Left lung (tissue), 10 donors: Measurements from ENCODE around the gene LAMA3. TPM values are rescaled to one million over a fixed set of nuclear protein-coding genes. Genes with fewer than 3 reads are reported as not detected.

ENCODE experiments used
- ATAC-seq: fragments of 200-7000 bp; cut with Tn5 transposase; one replicate; pipeline ENCODE4 v1.9.1; 2020; ENCODE audit warnings: moderate library complexity
- DNase-seq, 4 donors: peaks; one replicate each; pipeline ENCODE4 v3.0.0-alpha.2; 2013 to 2020
- H3K27ac ChIP-seq, 2 donors: fragments of 200-600 bp; sonication (generic) in 1 of 2; one replicate each; pipeline versions ENCODE4 v1.5.0 to v1.8.0; 2020 to 2021
- H3K27me3 ChIP-seq, 2 donors: fragments of 200-600 bp; sonication (generic) in 1 of 2; one replicate each; pipeline versions ENCODE4 v1.5.0 to v1.8.0; 2020 to 2021
- H3K36me3 ChIP-seq, 2 donors: fragments of 200-600 bp; sonication (generic) in 1 of 2; one replicate each; pipeline versions ENCODE4 v1.5.0 to v1.8.0; 2020 to 2021
- H3K4me1 ChIP-seq, 2 donors: fragments of 200-600 bp; one replicate each; pipeline ENCODE4 v1.8.0; 2021
- H3K4me3 ChIP-seq, 2 donors: fragments of 200-600 bp; sonication (generic) in 1 of 2; one replicate each; pipeline versions ENCODE4 v1.5.0 to v1.8.0; 2020 to 2021; ENCODE audit warnings: mild to moderate bottlenecking in 1 of 2
- H3K9me3 ChIP-seq, 2 donors: fragments of 200-600 bp; sonication (generic) in 1 of 2; one replicate each; pipeline versions ENCODE4 v1.5.0 to v1.8.0; 2020 to 2021
- intact Hi-C, 2 donors: fragments of 100-400 bp; cut with DNase I; formaldehyde crosslinking; loops; one replicate each; pipeline versions ENCODE4 v1.11.2 to v1.14.2; 2022
- polyA plus RNA-seq, 6 donors: library from polyadenylated mRNA; unstranded; fragments of 120-200 nt; gene quantifications; one replicate each; pipeline ENCODE4 v1.2.1, GENCODE V29; 2013; ENCODE audit not compliant: insufficient read length in 6 of 6
- total RNA-seq, 2 donors: library from RNA; stranded (reverse); fragmentation: NEBNext Ultra II Directional; extraction: Animal tissue kit (Norgen Biotek cat#: 25700); gene quantifications; one replicate each; pipeline ENCODE4 v1.2.1, GENCODE V29; 2021
- TF ChIP-seq, protein P1 (sequence below), 2 donors: fragments of 200-600 bp; sonication (generic) in 1 of 2; IDR thresholded peaks; one replicate each; pipeline versions ENCODE4 v1.5.0 to v1.8.0; 2021; ENCODE audit warnings: antibody characterized with exemption in 2 of 2
- donor health status: DM: no; HTN: yes; CAD: no.
- donor health status: DM: no; HTN: no; CAD: no.

LAMA3 gene
- total and polyA plus RNA-seq, 8 donors: 42.8 to 207 (median 140) TPM

DNA sequence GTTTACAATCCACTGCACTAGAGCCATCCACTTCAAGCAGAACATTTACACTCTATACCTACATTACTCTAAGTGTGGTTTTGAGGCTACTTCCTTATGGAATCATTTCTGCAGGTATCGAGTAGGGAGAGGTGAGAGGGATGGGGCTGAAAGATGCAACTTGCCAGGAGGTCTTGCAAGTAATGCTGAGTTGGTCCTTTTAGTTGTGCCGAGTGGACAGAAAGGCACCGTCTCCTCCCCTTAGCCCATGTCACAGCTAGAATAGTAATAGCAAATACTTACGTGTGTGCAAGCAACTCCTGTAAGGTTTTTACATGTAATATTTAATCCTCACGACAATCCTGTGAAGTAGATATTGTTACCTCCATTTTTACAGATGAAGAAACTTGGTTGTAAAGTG is 166.5 kb downstream of the LAMA3 start:
- H3K4me3 ChIP-seq: no peak overlapping the region
- intact Hi-C loops: no loop called here
- no peaks in the 10 kb centered on the region for H3K36me3 ChIP-seq
- no peaks in the 10 kb centered on the region for H3K27me3 ChIP-seq
- H3K27ac ChIP-seq: no peak overlapping the region
- no peaks in the 10 kb centered on the region for H3K9me3 ChIP-seq
- no peak for DNase-seq
- peaks cover 0 to 2% of the 10 kb centered on the region in 2 donors for H3K4me1 ChIP-seq
- TF ChIP-seq, protein P1, sequence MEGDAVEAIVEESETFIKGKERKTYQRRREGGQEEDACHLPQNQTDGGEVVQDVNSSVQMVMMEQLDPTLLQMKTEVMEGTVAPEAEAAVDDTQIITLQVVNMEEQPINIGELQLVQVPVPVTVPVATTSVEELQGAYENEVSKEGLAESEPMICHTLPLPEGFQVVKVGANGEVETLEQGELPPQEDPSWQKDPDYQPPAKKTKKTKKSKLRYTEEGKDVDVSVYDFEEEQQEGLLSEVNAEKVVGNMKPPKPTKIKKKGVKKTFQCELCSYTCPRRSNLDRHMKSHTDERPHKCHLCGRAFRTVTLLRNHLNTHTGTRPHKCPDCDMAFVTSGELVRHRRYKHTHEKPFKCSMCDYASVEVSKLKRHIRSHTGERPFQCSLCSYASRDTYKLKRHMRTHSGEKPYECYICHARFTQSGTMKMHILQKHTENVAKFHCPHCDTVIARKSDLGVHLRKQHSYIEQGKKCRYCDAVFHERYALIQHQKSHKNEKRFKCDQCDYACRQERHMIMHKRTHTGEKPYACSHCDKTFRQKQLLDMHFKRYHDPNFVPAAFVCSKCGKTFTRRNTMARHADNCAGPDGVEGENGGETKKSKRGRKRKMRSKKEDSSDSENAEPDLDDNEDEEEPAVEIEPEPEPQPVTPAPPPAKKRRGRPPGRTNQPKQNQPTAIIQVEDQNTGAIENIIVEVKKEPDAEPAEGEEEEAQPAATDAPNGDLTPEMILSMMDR (IDR thresholded peaks at IDR 0.05): no peak
- no peak for ATAC-seq

DNA sequence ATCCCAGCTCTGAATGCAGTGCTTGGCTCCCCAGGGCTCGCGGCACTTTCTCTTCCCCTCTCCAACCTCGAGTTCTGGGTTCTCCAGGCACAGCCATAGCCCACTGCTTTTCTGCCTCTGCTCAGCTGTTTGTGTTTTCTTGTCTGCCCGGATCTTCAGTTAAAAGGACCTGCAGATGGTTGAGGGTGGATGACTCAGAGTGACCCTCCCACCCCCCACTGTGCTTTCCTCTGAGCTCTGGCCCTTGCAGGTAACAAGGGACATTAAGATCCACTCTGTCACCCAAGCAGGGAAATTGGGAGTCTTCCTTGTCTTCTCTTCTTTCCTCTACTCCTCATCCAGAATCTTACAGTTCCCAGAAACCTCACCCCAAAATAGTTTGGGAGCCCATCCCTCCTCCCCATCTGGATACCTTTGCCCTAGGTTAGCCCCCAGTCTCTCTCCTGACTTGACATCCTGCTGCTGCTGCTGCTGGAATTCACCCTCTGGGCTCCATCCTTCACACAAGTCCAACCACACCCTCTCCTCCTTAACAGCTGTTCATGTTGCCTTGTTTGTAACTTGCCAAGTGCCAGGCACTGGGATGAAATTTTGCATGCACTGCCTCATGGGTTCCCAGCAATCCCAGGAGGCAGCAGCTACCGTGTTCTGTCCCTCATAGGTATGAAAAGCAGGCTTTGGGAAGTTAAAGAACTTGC is 167.4 kb downstream of the LAMA3 start:
- intact Hi-C loops: no loop called here
- Histone ChIP-seq H3K4me1 (peaks cover 0 to 6% of the 10 kb centered on the region in 2 donors), H3K4me3 (no peak overlapping the region), H3K27me3 (no peaks in the 10 kb centered on the region), H3K36me3 (no peaks in the 10 kb centered on the region), H3K9me3 (no peaks in the 10 kb centered on the region), H3K27ac (no peak overlapping the region)
- ATAC-seq (no peak), DNase-seq (no peak)
- TF ChIP-seq, protein P1 (IDR thresholded peaks at IDR 0.05): no peak

DNA sequence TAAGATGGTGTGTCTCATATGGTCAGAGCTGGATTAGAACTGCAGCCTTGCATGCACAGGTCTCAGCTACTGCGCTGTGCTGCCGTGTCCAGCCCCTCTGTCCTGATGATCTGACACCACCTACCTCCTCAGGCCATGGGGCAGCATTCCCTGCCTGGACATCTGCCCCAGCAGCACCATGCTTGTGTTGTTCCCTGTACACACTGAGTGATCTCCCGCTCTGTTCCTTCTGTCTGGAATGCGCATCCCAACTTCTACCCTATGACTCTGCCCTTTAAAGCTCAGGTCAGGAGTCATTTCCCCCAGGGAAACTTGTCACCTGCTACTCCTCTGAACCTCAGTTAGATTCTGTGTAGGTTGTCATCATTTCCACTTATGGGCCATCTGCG is 167.9 kb downstream of the LAMA3 start:
- DNase-seq (no peak), ATAC-seq (no peak)
- Histone ChIP-seq H3K4me3 (no peak overlapping the region), H3K9me3 (no peaks in the 10 kb centered on the region), H3K36me3 (no peaks in the 10 kb centered on the region), H3K27ac (peak overlapping the region in 1 of 2 donors; percentile 5), H3K27me3 (no peaks in the 10 kb centered on the region), H3K4me1 (peaks cover 0 to 12% of the 10 kb centered on the region in 2 donors)
- intact Hi-C loops: no loop called here
- TF ChIP-seq, protein P1 (IDR thresholded peaks at IDR 0.05): no peak

DNA sequence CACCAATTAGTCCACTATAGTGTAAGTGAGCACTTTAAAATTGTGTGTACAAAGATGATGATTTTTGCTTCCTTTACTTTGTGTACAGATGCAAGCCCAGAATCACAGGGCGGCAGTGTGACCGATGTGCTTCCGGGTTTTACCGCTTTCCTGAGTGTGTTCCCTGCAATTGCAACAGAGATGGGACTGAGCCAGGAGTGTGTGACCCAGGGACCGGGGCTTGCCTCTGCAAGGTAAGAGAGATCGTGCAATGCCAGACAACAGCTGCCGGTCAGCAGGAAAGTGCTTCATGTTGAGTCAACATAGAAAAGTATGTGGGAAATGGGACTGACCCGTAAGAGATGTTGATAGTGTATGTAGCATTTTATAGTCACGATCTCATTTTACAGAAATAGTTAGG is 168.5 kb downstream of the LAMA3 start:
- DNase-seq: peak in 2 of 4 donors; percentile 19 to 78
- no peaks in the 10 kb centered on the region for H3K9me3 ChIP-seq
- H3K27ac ChIP-seq: peak overlapping the region in 1 of 2 donors; percentile 5
- H3K4me1 ChIP-seq: peaks cover 0 to 18% of the 10 kb centered on the region in 2 donors
- H3K36me3 ChIP-seq: no peaks in the 10 kb centered on the region
- TF ChIP-seq, protein P1 (IDR thresholded peaks at IDR 0.05): no peak
- no peaks in the 10 kb centered on the region for H3K27me3 ChIP-seq
- intact Hi-C loops: no loop called here
- peak; percentile 93 for ATAC-seq
- H3K4me3 ChIP-seq: no peak overlapping the region

DNA sequence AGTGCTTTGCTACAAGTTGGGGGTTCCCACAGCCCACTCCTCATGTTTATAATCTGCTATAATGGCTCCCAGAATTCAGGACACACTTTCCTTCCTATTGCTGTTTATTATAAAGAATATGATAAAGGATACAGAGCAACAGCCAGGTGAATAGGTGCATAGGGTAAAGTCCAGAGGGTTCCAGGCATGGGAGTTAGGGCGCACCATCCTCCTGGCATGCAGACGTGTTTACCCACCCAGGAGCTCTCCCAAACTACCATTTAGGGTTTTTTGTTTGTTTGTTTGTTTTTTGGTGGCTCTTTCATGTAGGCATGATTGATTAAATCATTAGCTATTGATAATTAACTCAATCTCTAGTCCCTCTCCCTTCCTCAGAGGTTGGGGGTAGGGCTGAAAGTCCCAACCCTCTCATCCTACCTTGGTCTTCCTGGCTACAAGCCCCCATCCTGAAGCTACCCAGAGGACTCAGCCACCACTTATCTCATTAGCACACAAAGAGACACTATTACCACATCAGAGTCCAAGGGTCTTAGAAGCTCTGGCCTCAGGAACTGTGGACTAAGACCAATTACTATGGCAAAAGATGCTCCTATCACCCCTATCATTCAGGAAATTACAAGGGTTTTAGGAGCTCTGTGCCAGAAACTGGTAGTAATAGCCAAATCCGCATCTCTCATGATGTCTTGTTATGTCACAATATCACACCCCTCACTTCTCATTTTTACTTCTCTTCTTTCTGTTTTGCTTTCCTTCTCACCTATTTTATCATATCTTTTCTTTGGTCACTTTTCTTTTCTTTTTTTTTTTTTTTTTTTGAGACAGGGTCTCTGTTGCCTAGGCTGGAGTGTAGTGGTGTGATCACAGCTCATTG is 170.4 kb downstream of the LAMA3 start:
- no peaks in the 10 kb centered on the region for H3K27me3 ChIP-seq
- no peak for DNase-seq
- peaks cover 0 to 18% of the 10 kb centered on the region in 2 donors for H3K4me1 ChIP-seq
- TF ChIP-seq, protein P1 (IDR thresholded peaks at IDR 0.05): no peak
- intact Hi-C loops: no loop called here
- H3K36me3 ChIP-seq: no peaks in the 10 kb centered on the region
- no peaks in the 10 kb centered on the region for H3K9me3 ChIP-seq
- ATAC-seq: no peak
- no peak overlapping the region for H3K27ac ChIP-seq
- no peak overlapping the region for H3K4me3 ChIP-seq
